Fibroblast of mammary gland (primary cell): ENCODE measurements around the gene RHBDF1.
"Not testable (repeated sequence)": the region's sequence is repeated elsewhere in the genome, so short reads cannot be mapped to it uniquely, and the experiment has no call there.

ENCODE experiments used
- DNase-seq: peaks from one replicate; pipeline ENCODE4 v3.0.0-alpha.2; 2010; ENCODE audit warnings: low read depth
- H3K4me3 ChIP-seq: 2 replicates; pipeline ENCODE4 v1.5.1; 2011; ENCODE audit warnings: low read depth, mild to moderate bottlenecking, low read length, moderate library complexity; ENCODE audit not compliant: control insufficient read depth
- CTCF ChIP-seq: conservative IDR thresholded peaks from 2 replicates; pipeline ENCODE4 v1.5.1; 2011; ENCODE audit warnings: low read depth, low read length, inconsistent platforms; ENCODE audit not compliant: control insufficient read depth, insufficient read depth

RHBDF1 gene

GRCh38 chr16:36336-36984 lies 36.0 kb downstream of the RHBDF1 start:
- no peak overlapping the region for H3K4me3 ChIP-seq
- no peak for TF ChIP-seq CTCF
- no peak for DNase-seq

GRCh38 chr16:35678-36305 lies 36.6 kb downstream of the RHBDF1 start:
- no peak overlapping the region for H3K4me3 ChIP-seq
- DNase-seq = no peak
- TF ChIP-seq CTCF = no peak

- H3K4me3 ChIP-seq = no peak overlapping the region
- no peak for TF ChIP-seq CTCF
- DNase-seq = no peak
Measured at GRCh38 chr16:35011-35677, 37.3 kb downstream of the RHBDF1 start.

- no peak for TF ChIP-seq CTCF
- H3K4me3 ChIP-seq = no peak overlapping the region
- no peak for DNase-seq
Measured at GRCh38 chr16:34648-34987, 37.8 kb downstream of the RHBDF1 start.

GRCh38 chr16:33877-34647 lies 38.4 kb downstream of the RHBDF1 start:
- no peak for DNase-seq
- H3K4me3 ChIP-seq = no peak overlapping the region
- TF ChIP-seq CTCF = no peak

GRCh38 chr16:33154-33876 lies 39.1 kb downstream of the RHBDF1 start:
- DNase-seq, H3K4me3 ChIP-seq: not testable (repeated sequence)

GRCh38 chr16:30627-31026 lies 41.8 kb downstream of the RHBDF1 start:
- DNase-seq, H3K4me3 ChIP-seq: not testable (repeated sequence)

GRCh38 chr16:25926-26348 lies 46.5 kb downstream of the RHBDF1 start:
- not testable (repeated sequence) for DNase-seq, H3K4me3 ChIP-seq

- not testable (repeated sequence) for H3K4me3 ChIP-seq, DNase-seq
Measured at GRCh38 chr16:24151-24550, 48.3 kb downstream of the RHBDF1 start.

- DNase-seq, H3K4me3 ChIP-seq: not testable (repeated sequence)
Measured at GRCh38 chr16:20886-21285, 51.5 kb downstream of the RHBDF1 start.
